OCI-LY7 (cell line): ENCODE measurements around the gene SCGB1D1.

ENCODE experiments used
- EZH2phosphoT487 ChIP-seq: fragments of 200-600 bp; sonication (generic); IDR thresholded peaks from 2 replicates; pipeline ENCODE4 v1.6.1; 2018; ENCODE audit warnings: low read depth, borderline replicate concordance, mild to moderate bottlenecking, mixed run types, antibody characterized with exemption, low read length, moderate library complexity, mixed read lengths
- TF ChIP-seq, protein P1 (sequence below): fragments of 200-600 bp; sonication (generic); conservative IDR thresholded peaks from 2 replicates; pipeline ENCODE4 v1.5.1; 2014; ENCODE audit warnings: mild to moderate bottlenecking, antibody characterized with exemption, low read length, moderate library complexity, mixed read lengths

DNA sequence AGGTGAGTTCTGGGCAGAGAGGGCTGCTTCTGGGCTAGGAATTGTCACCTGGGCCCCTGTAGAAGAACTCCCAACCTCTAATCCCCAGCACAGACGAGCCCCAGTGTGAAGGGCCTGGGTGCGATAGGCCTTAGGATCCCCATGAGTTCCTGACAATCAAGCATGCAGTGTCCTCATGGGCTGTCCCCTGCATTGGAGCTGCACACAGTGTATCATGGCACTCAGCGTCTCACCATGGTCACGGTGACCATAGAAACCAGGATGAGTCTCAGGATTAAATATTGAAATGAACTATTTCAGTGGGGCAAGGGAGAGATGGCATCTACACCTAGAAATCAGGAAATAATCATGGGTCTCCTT lies 18.7 kb downstream of the SCGB1D1 start:
- TF ChIP-seq, protein P1, sequence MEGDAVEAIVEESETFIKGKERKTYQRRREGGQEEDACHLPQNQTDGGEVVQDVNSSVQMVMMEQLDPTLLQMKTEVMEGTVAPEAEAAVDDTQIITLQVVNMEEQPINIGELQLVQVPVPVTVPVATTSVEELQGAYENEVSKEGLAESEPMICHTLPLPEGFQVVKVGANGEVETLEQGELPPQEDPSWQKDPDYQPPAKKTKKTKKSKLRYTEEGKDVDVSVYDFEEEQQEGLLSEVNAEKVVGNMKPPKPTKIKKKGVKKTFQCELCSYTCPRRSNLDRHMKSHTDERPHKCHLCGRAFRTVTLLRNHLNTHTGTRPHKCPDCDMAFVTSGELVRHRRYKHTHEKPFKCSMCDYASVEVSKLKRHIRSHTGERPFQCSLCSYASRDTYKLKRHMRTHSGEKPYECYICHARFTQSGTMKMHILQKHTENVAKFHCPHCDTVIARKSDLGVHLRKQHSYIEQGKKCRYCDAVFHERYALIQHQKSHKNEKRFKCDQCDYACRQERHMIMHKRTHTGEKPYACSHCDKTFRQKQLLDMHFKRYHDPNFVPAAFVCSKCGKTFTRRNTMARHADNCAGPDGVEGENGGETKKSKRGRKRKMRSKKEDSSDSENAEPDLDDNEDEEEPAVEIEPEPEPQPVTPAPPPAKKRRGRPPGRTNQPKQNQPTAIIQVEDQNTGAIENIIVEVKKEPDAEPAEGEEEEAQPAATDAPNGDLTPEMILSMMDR: no peak
- no peak for TF ChIP-seq EZH2phosphoT487
